SK-N-SH (cell line): ENCODE data around the gene PLA2G5. TPM values are rescaled to one million over a fixed set of nuclear protein-coding genes. Genes with fewer than 3 reads are reported as not detected.
"Not testable (repeated sequence)": the region's sequence is repeated elsewhere in the genome, so short reads cannot be mapped to it uniquely, and the experiment has no call there.

Source experiments
- CTCF ChIA-PET: fragments of 300-600, 350-600 bp; formaldehyde crosslinking; extraction: SDS; loops from one replicate; lab custom pipeline; 2021; lab: Yijun Ruan, JAX
- POLR2A ChIA-PET: fragments of 350-600 bp; sonication (Branson Sonifier 250); formaldehyde crosslinking; extraction: SDS; loops from one replicate; lab custom pipeline; 2020; ENCODE audit warnings: antibody characterized with exemption, inconsistent platforms; lab: Yijun Ruan, JAX
- DNase-seq: peaks from one replicate; pipeline ENCODE4 v3.0.0; 2012
- H2AFZ ChIP-seq: fragments of 200-600 bp; sonication (generic); 2 replicates; pipeline ENCODE4 v1.8.1; 2016; ENCODE audit warnings: antibody characterized with exemption, mild to moderate bottlenecking, low read depth
- H3F3A ChIP-seq: fragments of 200-600 bp; sonication (generic); replicated peaks from 2 replicates; pipeline ENCODE3; 2016; ENCODE audit warnings: antibody characterized with exemption, mild to moderate bottlenecking; ENCODE audit not compliant: insufficient read depth
- H3K27ac ChIP-seq, 2 experiments: fragments of 200-500 bp in 1 of 2; fragments of 200-600 bp in 1 of 2; sonication (Bioruptor generic) in 1 of 2; sonication (generic), shearing (Covaris generic) in 1 of 2; 2 replicates each; pipeline versions ENCODE4 v1.5.1 to v1.6.1; 2014 to 2016; ENCODE audit warnings: low read depth in 2 of 2, inconsistent platforms in 1 of 2, low read length in 1 of 2, mild to moderate bottlenecking in 1 of 2, mixed read lengths in 1 of 2
- H3K27me3 ChIP-seq: fragments of 200-600 bp; sonication (generic), shearing (Covaris generic); 2 replicates; pipeline ENCODE4 v1.6.1; 2016; ENCODE audit warnings: mixed run types; ENCODE audit not compliant: insufficient read depth
- H3K36me3 ChIP-seq, 2 experiments: fragments of 200-500 bp in 1 of 2; fragments of 200-600 bp in 1 of 2; sonication (Bioruptor generic) in 1 of 2; sonication (generic) in 1 of 2; replicated peaks in 1 of 2; 2 replicates each; pipeline versions ENCODE3 to v1.5.1; 2014 to 2016; ENCODE audit warnings: low read length in 1 of 2, mild to moderate bottlenecking in 1 of 2; ENCODE audit not compliant: insufficient read depth in 2 of 2, control insufficient read depth in 1 of 2
- H3K4me1 ChIP-seq, 2 experiments: fragments of 200-500 bp in 1 of 2; fragments of 200-600 bp in 1 of 2; sonication (Bioruptor generic) in 1 of 2; sonication (generic), shearing (Covaris generic) in 1 of 2; 2 replicates each; pipeline versions ENCODE4 v1.5.1 to v1.6.1; 2014 to 2016; ENCODE audit warnings: low read depth in 1 of 2, low read length in 1 of 2, mixed run types in 1 of 2; ENCODE audit not compliant: insufficient read depth in 2 of 2, control insufficient read depth in 1 of 2
- H3K4me2 ChIP-seq: fragments of 200-600 bp; sonication (generic), shearing (Covaris generic); 2 replicates; pipeline ENCODE4 v1.6.1; 2017; ENCODE audit warnings: mixed run types
- H3K4me3 ChIP-seq, 2 experiments: fragments of 200-500 bp in 1 of 2; fragments of 200-600 bp in 1 of 2; sonication (Bioruptor generic) in 1 of 2; sonication (generic), shearing (Covaris generic) in 1 of 2; 2 replicates each; pipeline versions ENCODE4 v1.5.1 to v1.8.1; 2014 to 2016; ENCODE audit warnings: low read depth in 2 of 2, inconsistent platforms in 1 of 2, low read length in 1 of 2, mild to moderate bottlenecking in 1 of 2, mixed read lengths in 1 of 2, moderate library complexity in 1 of 2
- H3K79me2 ChIP-seq: fragments of 200-600 bp; sonication (generic); 2 replicates; pipeline ENCODE4 v1.8.1; 2017; ENCODE audit warnings: mild to moderate bottlenecking; ENCODE audit not compliant: insufficient read depth
- H3K9ac ChIP-seq: fragments of 200-600 bp; sonication (generic); 2 replicates; pipeline ENCODE4 v1.6.1; 2017; ENCODE audit warnings: mixed run types
- H3K9me2 ChIP-seq: fragments of 200-600 bp; sonication (generic); 2 replicates; pipeline ENCODE4 v1.6.1; 2017; ENCODE audit warnings: mixed run types
- H3K9me3 ChIP-seq: fragments of 200-600 bp; sonication (generic); 2 replicates; pipeline ENCODE4 v1.6.1; 2017; ENCODE audit warnings: mixed run types, mild to moderate bottlenecking, moderate library complexity
- H4K20me1 ChIP-seq: fragments of 200-600 bp; sonication (generic); 2 replicates; pipeline ENCODE4 v1.6.1; 2017; ENCODE audit warnings: mild to moderate bottlenecking, mixed run types; ENCODE audit not compliant: insufficient read depth
- ELF1 ChIP-seq: IDR thresholded peaks from 2 replicates; pipeline ENCODE4 v1.4.0; 2012
- FOXJ3 ChIP-seq: sonication (generic); formaldehyde crosslinking; IDR thresholded peaks from 2 replicates; pipeline ENCODE4 v1.5.1; 2020; ENCODE audit warnings: mild to moderate bottlenecking, missing genetic modification reagents
- FOXM1 ChIP-seq: IDR thresholded peaks from 2 replicates; pipeline ENCODE4 v1.4.0; 2012; ENCODE audit warnings: low read depth, mild to moderate bottlenecking
- GABPA ChIP-seq: IDR thresholded peaks from 2 replicates; pipeline ENCODE4 v1.4.0; 2012; ENCODE audit warnings: low read depth, mild to moderate bottlenecking
- JUND ChIP-seq: IDR thresholded peaks from 2 replicates; pipeline ENCODE4 v1.4.0; 2012
- MEF2A ChIP-seq: IDR thresholded peaks from 2 replicates; pipeline ENCODE4 v1.4.0; 2012; ENCODE audit warnings: low read depth, borderline replicate concordance
- MXI1 ChIP-seq: IDR thresholded peaks from 2 replicates; pipeline ENCODE4 v1.6.1; 2012; ENCODE audit warnings: mild to moderate bottlenecking, low read depth, low read length, improper control_type of control experiment
- NFIC ChIP-seq: IDR thresholded peaks from 2 replicates; pipeline ENCODE4 v1.4.0; 2012; ENCODE audit warnings: borderline replicate concordance
- NRF1 ChIP-seq: IDR thresholded peaks from 2 replicates; pipeline ENCODE4 v1.6.1; 2012; ENCODE audit warnings: low read depth, mild to moderate bottlenecking, low read length
- POLR2AphosphoS5 ChIP-seq: IDR thresholded peaks from 2 replicates; pipeline ENCODE4 v1.6.1; 2012; ENCODE audit warnings: low read depth, low read length
- RAD21 ChIP-seq: IDR thresholded peaks from 2 replicates; pipeline ENCODE4 v1.6.1; 2012; ENCODE audit warnings: mild to moderate bottlenecking, low read length
- RFX5 ChIP-seq: IDR thresholded peaks from 2 replicates; pipeline ENCODE4 v1.6.1; 2012; ENCODE audit warnings: mild to moderate bottlenecking, improper control_type of control experiment, low read length
- TAF1 ChIP-seq: IDR thresholded peaks from 2 replicates; pipeline ENCODE4 v1.6.1; 2012; ENCODE audit warnings: low read depth, mild to moderate bottlenecking, low read length, moderate library complexity, borderline replicate concordance
- YY1 ChIP-seq: IDR thresholded peaks from 2 replicates; pipeline ENCODE4 v1.4.0; 2012; ENCODE audit warnings: low read depth, mild to moderate bottlenecking
- WGBS: methylation state at CpG from one replicate; pipeline ENCODE4 v1.1.6; 2017; ENCODE audit warnings: low lambda C conversion rate; 5-methylcytosine and 5-hydroxymethylcytosine counted together
- polyA plus RNA-seq, 3 experiments: library from polyadenylated mRNA; depleted of rRNA; stranded (reverse); fragments of >200 nt; gene quantifications; 2 replicates each; pipeline ENCODE4 v1.2.3, GENCODE V29; 2012
- TF ChIP-seq, protein P1 (sequence below): IDR thresholded peaks from 2 replicates; pipeline ENCODE4 v1.4.0; 2012; ENCODE audit warnings: low read depth, borderline replicate concordance
- TF ChIP-seq, protein P2 (sequence below): IDR thresholded peaks from 2 replicates; pipeline ENCODE4 v1.6.1; 2012; ENCODE audit warnings: mild to moderate bottlenecking, low read depth, low read length, moderate library complexity
- TF ChIP-seq, protein P3 (sequence below): fragments of 200-600 bp; sonication (generic); IDR thresholded peaks from 2 replicates; pipeline ENCODE4 v1.6.1; 2017; ENCODE audit warnings: antibody characterized with exemption, mild to moderate bottlenecking, moderate library complexity
- TF ChIP-seq, protein P4 (sequence below): IDR thresholded peaks from 2 replicates; pipeline ENCODE4 v1.4.0; 2012; ENCODE audit warnings: low read depth

The PLA2G5 gene
- polyA plus RNA-seq, 1 of the 3 experiments (the other 2 are of a cell fraction) = not detected

DNA sequence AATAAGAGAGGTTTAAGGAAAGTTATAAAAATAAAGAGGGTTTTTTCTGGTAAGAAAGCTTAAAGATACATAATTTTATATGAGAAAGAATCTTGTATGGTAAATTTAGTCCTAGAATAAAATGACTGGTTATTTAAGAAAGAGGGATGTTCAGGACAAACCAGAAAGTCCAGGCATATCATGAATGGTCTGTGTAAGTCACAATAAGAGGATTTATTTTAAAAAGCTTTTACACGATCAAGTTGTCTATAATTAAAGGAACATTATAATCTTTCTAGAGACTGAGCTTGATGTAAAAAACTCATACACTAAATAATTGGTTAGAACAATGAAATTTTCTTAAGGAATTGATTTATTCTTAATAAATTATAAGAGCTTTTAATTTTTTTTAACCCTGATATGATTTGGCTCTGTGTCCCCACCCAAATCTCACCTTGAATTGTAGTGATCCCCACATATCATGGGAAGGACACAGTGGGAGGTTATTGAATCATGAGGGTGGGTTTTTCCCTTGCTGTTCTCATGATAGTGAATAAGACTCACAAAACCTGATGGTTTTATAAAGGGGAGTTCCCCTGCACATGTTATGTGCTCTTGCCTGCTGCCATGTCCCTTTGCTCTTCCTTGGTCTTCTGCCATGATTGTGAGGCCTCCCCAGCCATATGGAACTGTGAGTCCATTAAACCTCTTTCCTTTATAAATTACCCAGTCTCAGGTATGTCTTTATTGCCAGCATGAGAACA is 20.8 kb upstream of the PLA2G5 start:
- WGBS = 0% methylated on average over 1 of the region's 1 CpG
- DNase-seq, H4K20me1 ChIP-seq, H3F3A ChIP-seq, H2AFZ ChIP-seq, POLR2A ChIA-PET, H3K79me2 ChIP-seq, H3K9ac ChIP-seq, H3K27ac ChIP-seq, H3K9me2 ChIP-seq, H3K36me3 ChIP-seq, H3K27me3 ChIP-seq, H3K4me3 ChIP-seq, H3K4me1 ChIP-seq, H3K9me3 ChIP-seq, H3K4me2 ChIP-seq: not testable (repeated sequence)
- CTCF ChIA-PET = interaction anchor here (0.9 kb wide), 1 partner anchor 116 kb away, joined by 3 read pairs; no protein-coding TSS in a partner anchor

DNA sequence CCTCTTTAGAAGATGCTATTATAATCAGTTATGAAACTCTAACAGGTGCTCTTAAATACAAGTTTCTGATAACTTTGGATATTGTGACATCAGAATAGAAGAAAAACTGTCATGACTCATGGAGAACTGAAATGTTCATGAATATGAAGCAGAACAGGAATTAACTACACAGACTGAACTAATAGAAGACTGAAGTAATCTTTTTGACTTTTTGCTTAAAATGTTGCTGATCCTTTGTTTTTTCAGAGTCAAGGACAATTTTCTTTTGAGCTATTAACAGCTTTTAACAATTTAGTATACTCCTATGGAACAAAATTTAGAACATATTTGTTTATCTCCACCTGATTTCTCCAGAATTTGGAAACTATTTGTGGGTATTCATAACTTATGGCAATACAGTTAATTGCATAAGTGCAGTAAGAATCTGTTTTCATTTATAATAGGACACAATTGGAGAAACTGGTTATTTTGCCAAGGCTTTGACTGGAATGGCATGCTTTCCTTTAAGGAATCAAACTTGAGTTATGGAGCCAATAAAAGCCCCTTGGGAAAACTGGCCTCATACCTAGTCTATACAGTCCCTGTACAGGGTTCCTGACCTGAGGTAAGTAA is 18.7 kb upstream of the PLA2G5 start:
- H3K9ac ChIP-seq = no peak overlapping the region
- no peaks in the 10 kb centered on the region for H3K9me2 ChIP-seq
- no peaks in the 10 kb centered on the region for H3K27me3 ChIP-seq
- H3K4me3 ChIP-seq = no peak overlapping the region
- no peaks in the 10 kb centered on the region for H3K9me3 ChIP-seq
- ChIA-PET CTCF (no interaction called here), POLR2A (no interaction called here)
- no peaks in the 10 kb centered on the region for H3K36me3 ChIP-seq
- no peaks in the 10 kb centered on the region for H3K4me1 ChIP-seq
- no peak overlapping the region for H2AFZ ChIP-seq
- H3F3A ChIP-seq = no peaks in the 10 kb centered on the region
- no peaks in the 10 kb centered on the region for H4K20me1 ChIP-seq
- no peak overlapping the region for H3K4me2 ChIP-seq
- H3K27ac ChIP-seq = no peak overlapping the region
- TF ChIP-seq FOXJ3 (CRISPR knock-in tag) (no peak), MXI1 (no peak), GABPA (no peak), POLR2AphosphoS5 (no peak), RFX5 (no peak), RAD21 (no peak), FOXM1 (no peak), NRF1 (no peak), TAF1 (no peak), YY1 (no peak), NFIC (no peak), ELF1 (no peak), MEF2A (no peak), JUND (no peak)
- TF ChIP-seq, protein P1, sequence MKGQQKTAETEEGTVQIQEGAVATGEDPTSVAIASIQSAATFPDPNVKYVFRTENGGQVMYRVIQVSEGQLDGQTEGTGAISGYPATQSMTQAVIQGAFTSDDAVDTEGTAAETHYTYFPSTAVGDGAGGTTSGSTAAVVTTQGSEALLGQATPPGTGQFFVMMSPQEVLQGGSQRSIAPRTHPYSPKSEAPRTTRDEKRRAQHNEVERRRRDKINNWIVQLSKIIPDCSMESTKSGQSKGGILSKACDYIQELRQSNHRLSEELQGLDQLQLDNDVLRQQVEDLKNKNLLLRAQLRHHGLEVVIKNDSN = no peak
- TF ChIP-seq, protein P2, sequence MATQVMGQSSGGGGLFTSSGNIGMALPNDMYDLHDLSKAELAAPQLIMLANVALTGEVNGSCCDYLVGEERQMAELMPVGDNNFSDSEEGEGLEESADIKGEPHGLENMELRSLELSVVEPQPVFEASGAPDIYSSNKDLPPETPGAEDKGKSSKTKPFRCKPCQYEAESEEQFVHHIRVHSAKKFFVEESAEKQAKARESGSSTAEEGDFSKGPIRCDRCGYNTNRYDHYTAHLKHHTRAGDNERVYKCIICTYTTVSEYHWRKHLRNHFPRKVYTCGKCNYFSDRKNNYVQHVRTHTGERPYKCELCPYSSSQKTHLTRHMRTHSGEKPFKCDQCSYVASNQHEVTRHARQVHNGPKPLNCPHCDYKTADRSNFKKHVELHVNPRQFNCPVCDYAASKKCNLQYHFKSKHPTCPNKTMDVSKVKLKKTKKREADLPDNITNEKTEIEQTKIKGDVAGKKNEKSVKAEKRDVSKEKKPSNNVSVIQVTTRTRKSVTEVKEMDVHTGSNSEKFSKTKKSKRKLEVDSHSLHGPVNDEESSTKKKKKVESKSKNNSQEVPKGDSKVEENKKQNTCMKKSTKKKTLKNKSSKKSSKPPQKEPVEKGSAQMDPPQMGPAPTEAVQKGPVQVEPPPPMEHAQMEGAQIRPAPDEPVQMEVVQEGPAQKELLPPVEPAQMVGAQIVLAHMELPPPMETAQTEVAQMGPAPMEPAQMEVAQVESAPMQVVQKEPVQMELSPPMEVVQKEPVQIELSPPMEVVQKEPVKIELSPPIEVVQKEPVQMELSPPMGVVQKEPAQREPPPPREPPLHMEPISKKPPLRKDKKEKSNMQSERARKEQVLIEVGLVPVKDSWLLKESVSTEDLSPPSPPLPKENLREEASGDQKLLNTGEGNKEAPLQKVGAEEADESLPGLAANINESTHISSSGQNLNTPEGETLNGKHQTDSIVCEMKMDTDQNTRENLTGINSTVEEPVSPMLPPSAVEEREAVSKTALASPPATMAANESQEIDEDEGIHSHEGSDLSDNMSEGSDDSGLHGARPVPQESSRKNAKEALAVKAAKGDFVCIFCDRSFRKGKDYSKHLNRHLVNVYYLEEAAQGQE = no peak
- TF ChIP-seq, protein P3, sequence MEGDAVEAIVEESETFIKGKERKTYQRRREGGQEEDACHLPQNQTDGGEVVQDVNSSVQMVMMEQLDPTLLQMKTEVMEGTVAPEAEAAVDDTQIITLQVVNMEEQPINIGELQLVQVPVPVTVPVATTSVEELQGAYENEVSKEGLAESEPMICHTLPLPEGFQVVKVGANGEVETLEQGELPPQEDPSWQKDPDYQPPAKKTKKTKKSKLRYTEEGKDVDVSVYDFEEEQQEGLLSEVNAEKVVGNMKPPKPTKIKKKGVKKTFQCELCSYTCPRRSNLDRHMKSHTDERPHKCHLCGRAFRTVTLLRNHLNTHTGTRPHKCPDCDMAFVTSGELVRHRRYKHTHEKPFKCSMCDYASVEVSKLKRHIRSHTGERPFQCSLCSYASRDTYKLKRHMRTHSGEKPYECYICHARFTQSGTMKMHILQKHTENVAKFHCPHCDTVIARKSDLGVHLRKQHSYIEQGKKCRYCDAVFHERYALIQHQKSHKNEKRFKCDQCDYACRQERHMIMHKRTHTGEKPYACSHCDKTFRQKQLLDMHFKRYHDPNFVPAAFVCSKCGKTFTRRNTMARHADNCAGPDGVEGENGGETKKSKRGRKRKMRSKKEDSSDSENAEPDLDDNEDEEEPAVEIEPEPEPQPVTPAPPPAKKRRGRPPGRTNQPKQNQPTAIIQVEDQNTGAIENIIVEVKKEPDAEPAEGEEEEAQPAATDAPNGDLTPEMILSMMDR = no peak
- TF ChIP-seq, protein P4, sequence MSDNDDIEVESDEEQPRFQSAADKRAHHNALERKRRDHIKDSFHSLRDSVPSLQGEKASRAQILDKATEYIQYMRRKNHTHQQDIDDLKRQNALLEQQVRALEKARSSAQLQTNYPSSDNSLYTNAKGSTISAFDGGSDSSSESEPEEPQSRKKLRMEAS = no peak
- no peak for DNase-seq
- no peaks in the 10 kb centered on the region for H3K79me2 ChIP-seq
